ENCODE measurements around the gene HMOX2. TPM values are rescaled to one million over a fixed set of nuclear protein-coding genes. Genes with fewer than 3 reads are reported as not detected.

The HMOX2 gene
- total RNA-seq, 1 experiment from 2014 or later = 55.1 TPM

- DNase-seq (ENCODE audit: low read depth, low spot score) (no peak), ATAC-seq (no peak)
- POLR2A ChIA-PET = no interaction called here
- Histone ChIP-seq H3K79me2 (ENCODE audit: insufficient read depth, low read length) (peaks cover 3% of the 10 kb centered on the region; the same call in 1 of the 2 replicates), H3K27ac (ENCODE audit: low read depth, low read length) (no peak overlapping the region), H4K20me1 (ENCODE audit: insufficient read depth) (no peaks in the 10 kb centered on the region), H3K4me2 (ENCODE audit: low read length) (no peak overlapping the region), H3K36me3 (ENCODE audit: control insufficient read depth in 1 of 2, insufficient read depth in 2 of 2, low read length in 2 of 2) (peaks cover 18 to 68% of the 10 kb centered on the region in 2 experiments), H3K9me3 (ENCODE audit: control insufficient read depth in 1 of 2, insufficient read depth in 1 of 2, low read depth in 1 of 2, low read length in 2 of 2) (no peaks in the 10 kb centered on the region), H3K9me2 (ENCODE audit: insufficient read depth) (no peaks in the 10 kb centered on the region), H3K4me1 (ENCODE audit: control insufficient read depth in 1 of 2, insufficient read depth in 2 of 2, low read length in 2 of 2) (no peaks in the 10 kb centered on the region), H3K9ac (ENCODE audit: low read length) (no peak overlapping the region), H3K27me3 (ENCODE audit: insufficient read depth, low read length) (no peaks in the 10 kb centered on the region), H2AFZ (ENCODE audit: low read depth, low read length, poor library complexity, severe bottlenecking) (no peak overlapping the region), H3K4me3 (replicated peaks in 1 of 2; ENCODE audit: low read depth in 1 of 2, low read length in 2 of 2) (no peak overlapping the region)
- no TSS peak for BruUV-seq (replicated peaks)
- RAD21 ChIA-PET (ENCODE audit: low non-redundant PET in 1 of 2, low total read pairs in 2 of 2, uncharacterized antibody in 2 of 2, unreplicated experiment in 2 of 2) = no interaction called here
- TF ChIP-seq ZFX (IDR thresholded peaks at IDR 0.05) (no peak), TCF7L2 (IDR thresholded peaks at IDR 0.05; ENCODE audit: borderline replicate concordance, extremely low read depth, insufficient read depth, insufficient read length) (no peak), CBX3 (IDR thresholded peaks at IDR 0.05; ENCODE audit: low read depth) (no peak), EZH2 (IDR thresholded peaks at IDR 0.05) (no peak)
- intact Hi-C loops (cut with micrococcal nuclease) = no loop called here
- CTCF ChIA-PET = no interaction called here
Measured at GRCh38 chr16:4450430-4450829, 25.8 kb upstream of the HMOX2 start.

GRCh38 chr16:4450931-4451519, 25.2 kb upstream of the HMOX2 start:
- intact Hi-C loops (cut with micrococcal nuclease) = no loop called here
- no peaks in the 10 kb centered on the region for H3K9me3 ChIP-seq (ENCODE audit: control insufficient read depth in 1 of 2, insufficient read depth in 1 of 2, low read depth in 1 of 2, low read length in 2 of 2)
- H3K4me1 ChIP-seq (ENCODE audit: control insufficient read depth in 1 of 2, insufficient read depth in 2 of 2, low read length in 2 of 2) = no peaks in the 10 kb centered on the region
- no peak overlapping the region for H3K4me3 ChIP-seq (replicated peaks in 1 of 2; ENCODE audit: low read depth in 1 of 2, low read length in 2 of 2)
- H4K20me1 ChIP-seq (ENCODE audit: insufficient read depth) = no peaks in the 10 kb centered on the region
- peaks cover 3% of the 10 kb centered on the region; the same call in 1 of the 2 replicates for H3K79me2 ChIP-seq (ENCODE audit: insufficient read depth, low read length)
- DNase-seq (ENCODE audit: low read depth, low spot score) = no peak
- H3K27me3 ChIP-seq (ENCODE audit: insufficient read depth, low read length) = no peaks in the 10 kb centered on the region
- no TSS peak for BruUV-seq (replicated peaks)
- no peak overlapping the region for H2AFZ ChIP-seq (ENCODE audit: low read depth, low read length, poor library complexity, severe bottlenecking)
- POLR2A ChIA-PET = no interaction called here
- no peak overlapping the region for H3K4me2 ChIP-seq (ENCODE audit: low read length)
- H3K27ac ChIP-seq (ENCODE audit: low read depth, low read length) = no peak overlapping the region
- H3K9ac ChIP-seq (ENCODE audit: low read length) = no peak overlapping the region
- TF ChIP-seq CEBPB (IDR thresholded peaks at IDR 0.05; ENCODE audit: low read depth) (peak; percentile 32; the same call in 1 of the 2 replicates), ZBTB33 (IDR thresholded peaks at IDR 0.05; ENCODE audit: extremely low read depth, insufficient replicate concordance, low read length) (no peak)
- H3K9me2 ChIP-seq (ENCODE audit: insufficient read depth) = no peaks in the 10 kb centered on the region
- RAD21 ChIA-PET (ENCODE audit: low non-redundant PET in 1 of 2, low total read pairs in 2 of 2, uncharacterized antibody in 2 of 2, unreplicated experiment in 2 of 2) = no interaction called here
- H3K36me3 ChIP-seq (ENCODE audit: control insufficient read depth in 1 of 2, insufficient read depth in 2 of 2, low read length in 2 of 2) = peaks cover 20 to 72% of the 10 kb centered on the region in 2 experiments
- no peak for ATAC-seq
- CTCF ChIA-PET = interaction anchor here (0.6 kb wide), 1 partner anchor 90 kb away, joined by 3 read pairs; no protein-coding TSS in a partner anchor

Data from HCT116 (cell line).